ENCODE measurements around the gene ADSS1.

DNA sequence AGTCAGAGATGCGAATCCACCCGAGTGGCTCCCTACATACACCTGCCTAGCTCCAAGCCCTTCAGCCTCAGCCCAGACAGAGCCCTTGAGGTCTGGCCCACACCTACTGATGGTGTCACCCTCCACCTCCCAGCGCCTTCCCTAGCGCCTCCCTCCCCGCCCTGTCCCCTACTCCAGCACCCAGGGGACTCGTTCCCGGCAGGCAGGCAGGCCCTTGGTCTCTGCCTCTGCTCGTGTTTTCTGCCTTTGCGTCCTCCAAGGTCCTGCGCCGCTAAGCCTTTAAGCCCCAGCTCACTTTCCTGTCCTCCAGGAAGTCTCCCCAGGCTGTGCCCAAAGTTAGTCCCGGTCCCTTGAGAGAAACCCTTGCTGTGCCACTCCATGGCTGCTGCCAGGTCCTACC is 21.9 kb upstream of the ADSS1 start:
- TF ChIP-seq, protein P1, sequence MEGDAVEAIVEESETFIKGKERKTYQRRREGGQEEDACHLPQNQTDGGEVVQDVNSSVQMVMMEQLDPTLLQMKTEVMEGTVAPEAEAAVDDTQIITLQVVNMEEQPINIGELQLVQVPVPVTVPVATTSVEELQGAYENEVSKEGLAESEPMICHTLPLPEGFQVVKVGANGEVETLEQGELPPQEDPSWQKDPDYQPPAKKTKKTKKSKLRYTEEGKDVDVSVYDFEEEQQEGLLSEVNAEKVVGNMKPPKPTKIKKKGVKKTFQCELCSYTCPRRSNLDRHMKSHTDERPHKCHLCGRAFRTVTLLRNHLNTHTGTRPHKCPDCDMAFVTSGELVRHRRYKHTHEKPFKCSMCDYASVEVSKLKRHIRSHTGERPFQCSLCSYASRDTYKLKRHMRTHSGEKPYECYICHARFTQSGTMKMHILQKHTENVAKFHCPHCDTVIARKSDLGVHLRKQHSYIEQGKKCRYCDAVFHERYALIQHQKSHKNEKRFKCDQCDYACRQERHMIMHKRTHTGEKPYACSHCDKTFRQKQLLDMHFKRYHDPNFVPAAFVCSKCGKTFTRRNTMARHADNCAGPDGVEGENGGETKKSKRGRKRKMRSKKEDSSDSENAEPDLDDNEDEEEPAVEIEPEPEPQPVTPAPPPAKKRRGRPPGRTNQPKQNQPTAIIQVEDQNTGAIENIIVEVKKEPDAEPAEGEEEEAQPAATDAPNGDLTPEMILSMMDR (IDR thresholded peaks at IDR 0.05) = no peak
- no peak for TF ChIP-seq POLR2A (IDR thresholded peaks at IDR 0.05)

Measured in esophagus squamous epithelium (tissue), 4 donors.